ENCODE results near the gene ARF6.
A peak's percentile ranks its signal among the peaks of the same experiment; 100 is the strongest.
"Not testable (repeated sequence)": the region's sequence is repeated elsewhere in the genome, so short reads cannot be mapped to it uniquely, and the experiment has no call there.

The ARF6 gene

DNA sequence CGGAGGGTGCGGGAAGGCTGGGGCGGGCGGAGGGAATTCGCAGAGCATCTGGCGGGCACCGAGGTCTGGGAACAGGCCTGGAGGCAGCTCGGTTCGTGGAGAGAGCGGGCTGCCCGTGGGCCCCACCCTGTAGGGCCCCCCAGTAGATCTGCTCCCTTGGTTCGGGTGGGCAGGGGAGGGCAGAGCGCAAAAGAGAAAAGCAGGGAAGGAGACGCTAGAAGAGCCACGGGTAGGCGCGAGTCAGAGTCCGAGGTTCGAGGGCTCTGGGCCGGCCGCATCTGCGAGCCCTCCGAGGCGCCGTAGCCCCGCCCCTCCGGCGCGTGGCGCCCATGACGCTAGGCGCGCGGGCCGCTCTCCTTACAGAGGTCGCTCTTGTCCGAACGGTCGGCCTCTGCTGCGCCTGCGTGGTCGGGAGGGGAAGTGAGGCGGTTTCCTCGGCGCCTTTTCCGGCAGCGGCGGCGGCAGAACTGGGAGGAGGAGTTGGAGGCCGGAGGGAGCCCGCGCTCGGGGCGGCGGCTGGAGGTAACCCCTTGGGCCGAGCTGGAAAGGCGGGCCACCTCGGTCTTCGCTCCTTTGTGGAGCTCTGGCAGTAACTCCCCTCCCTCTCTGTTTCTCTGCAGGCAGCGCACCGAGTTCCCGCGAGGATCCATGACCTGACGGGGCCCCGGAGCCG is at the start of gene ARF6:
Gene ARF6, plus strand, starts transcription at position 447 of the 673 bp plus-strand sequence. CDS start 655 bp downstream, outside the sequence.
- peak; percentile 94 for DNase-seq

GRCh38 chr14:49849213-49849847 is 43.6 kb upstream of the ARF6 start:
- no peak for DNase-seq

GRCh38 chr14:49851813-49852212 is 41.1 kb upstream of the ARF6 start:
- no peak for DNase-seq

DNA sequence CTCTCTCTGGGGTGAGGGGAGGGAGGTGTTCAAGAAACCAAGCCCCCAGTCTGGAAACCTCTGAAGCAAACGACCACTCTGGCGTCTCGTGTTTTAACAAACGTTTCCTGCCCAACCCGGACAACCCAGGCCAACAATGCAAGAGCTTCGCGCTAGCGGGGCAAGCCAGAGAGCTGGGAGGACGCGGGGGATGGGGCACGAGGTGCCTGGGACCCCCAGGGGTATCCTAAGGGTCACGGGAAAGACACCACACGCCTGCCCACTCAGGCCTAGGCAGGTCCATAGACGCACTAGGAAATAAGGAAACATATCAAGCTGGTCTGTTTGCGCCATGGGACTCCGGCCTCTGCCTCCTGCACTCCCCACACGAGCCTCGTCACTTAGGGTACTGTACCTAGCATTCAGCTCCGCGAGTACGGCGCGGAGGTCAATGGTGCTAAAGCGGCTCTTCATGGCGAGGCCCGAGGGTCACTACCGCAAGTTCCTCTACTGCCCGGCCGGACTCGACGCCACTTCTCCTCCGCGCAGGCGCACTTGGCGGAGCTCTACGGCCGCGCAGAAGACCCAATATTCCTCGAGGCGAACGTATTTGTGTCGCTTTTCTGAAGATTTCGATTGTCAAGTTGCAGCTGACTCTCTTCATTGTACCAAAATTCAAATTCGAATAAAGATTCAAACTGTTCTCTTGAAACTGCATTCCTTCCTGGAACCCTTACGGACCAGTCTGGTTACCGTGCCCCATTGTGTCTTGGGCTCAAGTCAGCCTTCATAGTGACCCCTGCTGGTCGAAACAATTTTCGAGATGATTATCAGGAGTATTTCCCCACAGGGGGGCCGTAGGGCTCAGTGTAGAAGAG is 40.4 kb upstream of the ARF6 start, which contains the start of gene NEMF:
Gene NEMF, minus strand, starts transcription at position 488 of the 857 bp plus-strand sequence. Its CDS starts 35 bp downstream, at position 453.
- DNase-seq = peak; percentile 96

DNA sequence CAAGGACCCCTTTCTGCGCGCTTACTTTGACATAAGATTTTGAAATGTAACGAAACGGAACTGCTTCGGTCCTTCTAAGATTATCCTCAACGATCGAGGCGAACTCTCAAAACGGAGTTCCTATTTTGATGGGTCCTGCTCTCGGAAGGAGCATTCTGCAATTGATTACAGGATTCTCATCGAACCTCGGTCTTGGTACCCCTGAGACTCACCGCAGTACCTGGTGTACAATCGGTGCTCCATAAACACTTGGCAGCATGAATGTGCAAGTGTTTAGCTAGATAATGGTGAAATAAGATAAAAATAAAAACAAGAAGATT is 39.8 kb upstream of the ARF6 start:
- DNase-seq = no peak

DNA sequence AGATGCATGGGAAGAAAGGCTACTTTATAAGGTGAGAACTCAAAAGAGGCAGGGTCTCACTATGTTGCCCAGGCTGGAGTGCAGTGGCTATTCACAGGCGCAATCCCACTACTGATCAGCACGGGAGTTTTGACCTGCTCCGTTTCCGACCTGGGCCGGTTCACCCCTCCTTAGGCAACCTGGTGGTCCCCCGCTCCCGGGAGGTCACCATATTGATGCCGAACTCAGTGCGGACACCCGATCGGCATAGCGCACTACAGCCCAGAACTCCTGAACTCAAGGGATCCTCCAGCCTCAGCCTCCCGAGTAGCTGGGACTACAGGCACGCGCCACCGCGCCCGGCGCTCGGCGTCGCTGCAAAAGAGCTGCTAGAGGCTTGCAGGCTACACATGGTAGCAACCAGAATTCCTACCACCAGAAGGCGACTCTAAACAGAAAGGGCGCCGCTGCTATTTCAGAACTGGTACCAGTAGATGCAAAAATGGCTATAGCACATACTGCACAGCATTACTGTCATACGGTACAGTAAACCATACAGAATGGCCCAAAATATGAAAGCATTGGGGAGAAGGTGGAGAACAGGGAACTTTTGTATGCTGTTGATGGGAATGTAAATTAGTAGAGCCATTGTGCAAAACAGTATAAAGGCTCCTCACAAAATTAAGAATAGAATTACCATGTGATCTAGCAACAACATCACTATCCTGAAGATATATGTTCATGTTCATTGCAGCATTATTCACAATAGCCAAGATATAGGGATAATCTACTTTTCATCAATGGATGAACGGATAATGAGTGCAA is 39.1 kb upstream of the ARF6 start:
- DNase-seq = peak; percentile 89

DNA sequence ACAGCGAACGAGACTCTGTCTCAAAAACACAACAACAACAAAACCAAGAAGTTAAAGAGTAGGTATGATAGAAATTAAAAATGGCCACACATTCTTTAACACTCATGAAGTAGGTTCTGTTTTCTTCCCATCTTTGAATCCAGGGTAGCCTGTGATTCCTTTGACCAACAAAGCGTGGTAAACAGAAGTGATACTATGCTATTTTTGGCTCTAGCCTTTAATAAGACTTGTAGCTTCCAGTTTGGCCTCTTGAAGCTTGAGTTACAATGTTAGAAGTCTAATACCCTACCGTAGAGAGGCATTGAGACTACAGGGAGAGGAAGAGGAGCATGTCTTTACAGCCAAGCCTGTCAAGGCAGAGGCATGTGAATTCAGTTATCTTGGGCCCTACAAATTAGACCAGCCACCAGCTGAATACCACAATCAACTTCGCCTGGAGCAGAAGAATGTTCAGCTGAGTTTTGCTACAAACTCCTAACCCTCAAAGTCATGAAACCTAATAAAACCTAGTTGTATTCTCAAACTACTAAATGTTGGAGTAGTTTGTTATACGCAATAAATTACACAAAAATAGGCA is 35.4 kb upstream of the ARF6 start:
- no peak for DNase-seq

GRCh38 chr14:49858383-49858782 is 34.5 kb upstream of the ARF6 start:
- DNase-seq = no peak

GRCh38 chr14:49860988-49861698 is 31.7 kb upstream of the ARF6 start:
- no peak for DNase-seq

DNA sequence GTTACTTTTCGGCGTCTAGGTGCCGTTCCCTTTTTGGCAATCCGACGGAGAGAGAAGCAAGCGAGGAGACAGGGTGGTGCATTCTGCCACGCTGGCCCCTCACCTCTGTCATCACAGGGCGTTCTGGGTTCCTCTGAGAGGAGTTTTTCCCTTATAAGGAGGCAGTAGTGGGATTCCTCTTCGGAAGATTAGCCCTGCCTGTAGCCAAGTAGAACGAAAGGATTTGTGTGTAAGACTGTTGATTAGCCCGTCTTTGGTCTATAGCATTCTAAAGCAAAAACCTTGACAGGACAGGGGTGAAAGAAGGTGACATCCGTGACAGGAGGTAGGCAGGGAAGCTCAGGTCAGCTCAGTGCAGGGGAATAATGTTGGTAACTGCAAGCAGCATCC is 31.2 kb upstream of the ARF6 start:
- DNase-seq = peak; percentile 44

- peak; percentile 74 for DNase-seq
These were observed 30.7 kb upstream of the ARF6 start for GRCh38 chr14:49862089-49862673.

DNA sequence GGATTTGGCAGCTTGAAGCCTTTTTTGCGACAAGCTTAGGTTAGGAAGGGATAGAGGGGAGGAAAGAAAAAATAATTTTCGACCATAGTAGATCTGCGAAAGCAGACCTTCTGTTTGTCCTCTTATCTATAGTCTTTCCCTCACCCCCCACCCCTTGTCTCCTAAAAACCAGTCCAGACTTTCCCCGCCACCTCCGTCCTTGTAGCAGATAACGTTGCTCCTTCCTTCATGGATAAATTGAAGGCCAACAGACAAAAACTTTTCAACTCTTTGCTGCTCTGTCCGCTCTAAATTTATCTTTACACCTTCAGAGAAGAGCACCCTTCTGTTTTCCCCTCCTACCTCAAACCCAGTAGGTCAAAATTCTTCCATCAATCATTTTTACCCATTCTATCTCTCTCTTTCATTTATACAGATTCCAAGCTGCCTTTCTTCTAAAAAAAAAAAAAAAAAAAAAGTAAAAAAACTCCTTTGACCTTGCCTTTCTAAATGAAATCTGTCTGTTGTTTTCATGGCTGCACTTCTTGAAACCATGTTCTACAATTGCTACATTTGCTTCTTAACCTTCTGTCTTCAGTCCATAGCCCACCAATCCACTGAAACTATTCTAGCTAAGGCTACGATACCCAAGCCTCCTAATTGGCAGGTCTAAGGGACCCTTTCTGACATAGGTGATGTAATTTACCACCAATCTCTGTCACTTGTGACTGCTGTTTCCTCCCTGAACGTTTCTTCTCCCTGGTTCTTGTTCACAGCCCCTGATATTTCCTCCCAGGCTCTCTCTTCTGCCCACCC is 29.2 kb upstream of the ARF6 start:
- no peak for DNase-seq

DNA sequence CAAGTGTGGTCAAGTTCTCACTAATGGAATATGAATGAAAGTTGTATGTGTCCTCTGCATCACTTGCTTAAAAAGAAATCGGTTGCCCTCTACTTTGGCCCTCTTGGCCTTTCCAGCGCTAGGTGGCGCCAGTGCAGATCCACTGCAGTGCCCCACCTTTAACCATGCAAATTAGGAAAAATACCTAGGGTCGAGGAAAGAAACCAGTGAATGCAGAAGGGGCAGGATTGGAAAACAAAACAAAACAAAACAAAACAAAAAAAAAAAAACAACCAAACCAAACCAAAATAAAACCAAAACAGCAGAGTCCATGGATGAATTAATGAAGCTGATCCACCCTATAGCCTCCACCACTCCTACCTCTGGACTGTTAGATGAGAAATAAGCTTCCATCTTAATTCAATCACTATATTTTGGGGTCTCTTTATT is 27.4 kb upstream of the ARF6 start:
- peak; percentile 65 for DNase-seq

- DNase-seq = peak; percentile 62
These were observed 24.8 kb upstream of the ARF6 start for GRCh38 chr14:49867831-49868719.

- no peak for DNase-seq
These were observed 24.2 kb upstream of the ARF6 start for GRCh38 chr14:49868720-49869114.

DNA sequence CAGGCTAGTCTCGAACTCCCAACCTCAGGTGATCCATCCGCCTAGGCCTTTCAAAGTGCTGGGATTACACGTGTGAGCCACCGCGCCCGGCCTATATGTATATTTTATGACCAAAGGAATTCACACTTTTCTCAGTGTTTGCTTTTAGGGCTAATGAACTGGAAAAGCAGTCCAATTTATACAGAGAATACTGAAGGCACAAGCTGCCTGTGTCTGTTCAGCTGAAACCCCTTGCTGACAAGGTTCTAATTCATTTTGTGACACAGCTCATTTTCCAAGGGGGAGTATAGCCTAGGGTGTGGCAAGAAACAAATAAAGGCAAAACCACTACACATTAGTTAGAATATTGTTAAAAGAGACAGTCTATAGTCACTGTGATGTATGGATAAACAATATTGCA is 22.0 kb upstream of the ARF6 start:
- DNase-seq = no peak

GRCh38 chr14:49873548-49873947 is 19.3 kb upstream of the ARF6 start:
- DNase-seq = not testable (repeated sequence)

- no peak for DNase-seq
These were observed 17.2 kb upstream of the ARF6 start for GRCh38 chr14:49875640-49876198.

DNA sequence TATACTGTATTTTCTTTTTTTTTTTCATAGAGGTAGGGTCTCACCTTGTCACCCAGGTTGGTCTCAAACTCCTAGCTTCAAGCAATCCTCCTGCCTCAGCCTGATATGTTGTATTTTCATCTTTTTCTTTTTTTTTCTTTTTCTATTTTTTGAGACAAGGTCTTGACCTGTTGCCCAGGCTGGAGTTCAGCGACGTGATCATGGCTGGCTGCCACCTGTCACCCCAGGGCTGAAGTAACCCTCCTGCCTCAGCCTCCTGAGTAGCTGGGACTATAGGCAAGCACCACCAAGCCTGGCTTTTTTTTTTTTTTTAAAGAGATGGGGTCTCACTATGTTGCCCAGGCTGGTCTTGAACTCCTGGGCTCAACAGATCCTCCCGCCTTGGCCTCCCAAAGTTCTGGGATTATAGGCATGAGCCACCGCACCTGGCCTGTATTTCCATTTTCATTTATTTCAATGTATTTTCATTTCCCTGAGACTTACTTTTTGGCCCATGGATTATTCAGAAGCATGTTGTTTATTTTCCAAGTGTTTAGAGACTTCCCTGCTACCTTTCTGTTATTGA is 16.2 kb upstream of the ARF6 start:
- DNase-seq = no peak
